DOHH2 (cell line): Measurements from ENCODE around the gene OCA2.

ENCODE experiments used
- CTCF ChIP-seq: fragments of 200-600 bp; sonication (generic); IDR thresholded peaks from one replicate; pipeline ENCODE4 v1.5.1; 2014; ENCODE audit warnings: antibody characterized with exemption, mild to moderate bottlenecking, low read depth, low read length; ENCODE audit not compliant: poor library complexity, severe bottlenecking
- EZH2phosphoT487 ChIP-seq: fragments of 200-600 bp; sonication (generic); IDR thresholded peaks from 2 replicates; pipeline ENCODE4 v1.6.1; 2017; ENCODE audit warnings: borderline replicate concordance, mild to moderate bottlenecking, antibody characterized with exemption, low read length, moderate library complexity, mixed read lengths

DNA sequence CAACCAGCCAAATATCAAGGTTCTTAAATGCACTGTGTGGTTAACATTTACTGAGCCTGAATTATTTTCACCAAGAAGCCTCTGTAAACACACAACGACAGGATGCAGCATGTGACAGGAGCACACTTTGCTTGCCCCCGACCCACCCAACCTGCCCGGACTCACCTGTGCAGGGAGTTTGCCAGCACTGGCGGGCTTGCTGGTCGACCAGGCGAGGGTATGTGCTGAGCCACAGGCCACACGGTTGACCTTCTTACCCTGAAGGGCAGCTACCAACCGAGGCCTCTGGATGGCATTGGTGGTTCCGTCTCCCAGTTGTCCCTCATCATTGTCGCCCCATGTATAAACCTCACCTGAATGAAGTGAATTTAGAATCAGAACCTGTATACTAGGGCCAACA, 25.7 kb upstream of the OCA2 start:
- TF ChIP-seq CTCF (no peak), EZH2phosphoT487 (no peak)
